PC-3 (cell line): ENCODE results near the gene CRTC2. TPM values are rescaled to one million over a fixed set of nuclear protein-coding genes. Genes with fewer than 3 reads are reported as not detected.

Source experiments
- ATAC-seq: fragments of 200-7000 bp; cut with Tn5 transposase; 2 replicates; pipeline ENCODE4 v1.9.1; 2020; ENCODE audit warnings: mild to moderate bottlenecking, moderate library complexity
- Bru-seq: library from RNA; stranded (reverse); fragments of 400-500 nt; gene quantifications from one replicate; lab custom pipeline; 2021; lab: Mats Ljungman, UMichigan
- BruChase-seq, 2 experiments: library from RNA; stranded (reverse); fragments of 400-500 nt; gene quantifications; one replicate each; lab custom pipeline; 2021; lab: Mats Ljungman, UMichigan
- BruUV-seq: library from RNA; stranded (reverse); fragments of 400-500 nt; replicated peaks from 2 replicates; lab custom pipeline; 2021; lab: Mats Ljungman, UMichigan
- CTCF ChIA-PET: fragments of 300-600 bp; sonication (Branson Sonifier 250); formaldehyde crosslinking; loops from one replicate; lab custom pipeline; 2022; ENCODE audit warnings: antibody characterized with exemption; lab: Charles Lee
- POLR2A ChIA-PET: fragments of 300-600 bp; sonication (Branson Sonifier 250); formaldehyde crosslinking; loops from one replicate; lab custom pipeline; 2022; ENCODE audit warnings: antibody characterized with exemption; ENCODE audit not compliant: unreplicated experiment; lab: Charles Lee
- DNase-seq: peaks from one replicate; pipeline ENCODE4 v3.0.0-alpha.2; 2015
- H2AFZ ChIP-seq: fragments of 300-600 bp; sonication (generic); 2 replicates; pipeline ENCODE4 v1.6.0; 2016; ENCODE audit warnings: antibody characterized with exemption, low read length
- H3F3A ChIP-seq: fragments of 300-600 bp; sonication (generic); one replicate; pipeline ENCODE4 v1.6.0; 2017; ENCODE audit warnings: antibody characterized with exemption, low read length, control low read depth, mild to moderate bottlenecking; ENCODE audit not compliant: unreplicated experiment
- H3K27ac ChIP-seq: fragments of 300-600 bp; sonication (generic); 2 replicates; pipeline ENCODE4 v1.5.1; 2016; ENCODE audit warnings: mild to moderate bottlenecking, low read length
- H3K27me3 ChIP-seq: fragments of 300-600 bp; sonication (generic); 2 replicates; pipeline ENCODE4 v1.6.1; 2016; ENCODE audit warnings: low read length, mixed read lengths
- H3K36me3 ChIP-seq: fragments of 300-600 bp; sonication (generic); 2 replicates; pipeline ENCODE4 v1.6.1; 2016; ENCODE audit warnings: low read depth, mixed run types, low read length, mixed read lengths
- H3K4me1 ChIP-seq: fragments of 300-600 bp; sonication (generic); 2 replicates; pipeline ENCODE4 v1.5.1; 2016; ENCODE audit warnings: low read length; ENCODE audit not compliant: insufficient read depth
- H3K4me2 ChIP-seq: fragments of 300-600 bp; sonication (generic); 2 replicates; pipeline ENCODE4 v1.6.0; 2016; ENCODE audit warnings: low read length
- H3K4me3 ChIP-seq: fragments of 300-600 bp; sonication (generic); 2 replicates; pipeline ENCODE4 v1.5.1; 2016; ENCODE audit warnings: mild to moderate bottlenecking, low read length, mixed read lengths
- H3K79me2 ChIP-seq: fragments of 300-600 bp; sonication (generic); 2 replicates; pipeline ENCODE4 v1.6.1; 2017; ENCODE audit warnings: low read length, mixed read lengths
- H3K9ac ChIP-seq: fragments of 300-600 bp; sonication (generic); 2 replicates; pipeline ENCODE4 v1.6.0; 2016; ENCODE audit warnings: mild to moderate bottlenecking, low read length
- H3K9me2 ChIP-seq: fragments of 300-600 bp; sonication (generic); replicated peaks from 2 replicates; pipeline ENCODE4 v1.6.1; 2016; ENCODE audit warnings: mixed run types, low read length, mixed read lengths
- H3K9me3 ChIP-seq: fragments of 300-600 bp; sonication (generic); 2 replicates; pipeline ENCODE4 v1.6.1; 2016; ENCODE audit warnings: low read length, mixed read lengths
- H4K20me1 ChIP-seq: fragments of 300-600 bp; sonication (generic); 2 replicates; pipeline ENCODE4 v1.6.1; 2016; ENCODE audit warnings: low read length, mixed read lengths
- CTCF ChIP-seq: fragments of 300-600 bp; sonication (generic); conservative IDR thresholded peaks from 2 replicates; pipeline ENCODE4 v1.5.1; 2017; ENCODE audit warnings: antibody characterized with exemption, low read depth, mild to moderate bottlenecking, low read length
- EZH2 ChIP-seq: fragments of 300-600 bp; sonication (generic); IDR thresholded peaks from one replicate; pipeline ENCODE4 v1.6.1; 2017; ENCODE audit warnings: antibody characterized with exemption, mild to moderate bottlenecking, low read length; ENCODE audit not compliant: unreplicated experiment
- EZH2phosphoT487 ChIP-seq: fragments of 300-600 bp; sonication (generic); IDR thresholded peaks from 2 replicates; pipeline ENCODE4 v1.6.1; 2018; ENCODE audit warnings: mild to moderate bottlenecking, antibody characterized with exemption, low read length, borderline replicate concordance
- intact Hi-C: fragments of 100-400 bp; cut with micrococcal nuclease; formaldehyde crosslinking; loops from 2 replicates; pipeline ENCODE4 v1.9.0; 2023
- long read RNA-seq: library from polyadenylated mRNA; unstranded; transcript quantifications from one replicate; pipeline ENCODE4 v2.0.0, GENCODE V29; 2021; ENCODE audit not compliant: unreplicated experiment
- total RNA-seq: library from RNA; depleted of rRNA; stranded (reverse); fragments of >200 nt; gene quantifications from 2 replicates; pipeline ENCODE4 v1.2.3, GENCODE V29; 2014; rRNA removed

Gene CRTC2
- 17.6 and 21.0 TPM in 2 replicates for total RNA-seq
- percentile 78 among the genes with signal in this experiment for Bru-seq, nascent RNA
- percentile 93 among the genes with signal in this experiment for BruChase-seq, experiment 1, labeled RNA remaining after a 6-hour chase
- percentile 91 among the genes with signal in this experiment for BruChase-seq, experiment 2, labeled RNA remaining after a 2-hour chase
- long read RNA-seq, transcript CRTC2-203 (14 exons, 2,644 nt) = major isoform, 8 of 58 reads
- long read RNA-seq, partial matches to known transcripts = 30 of 58 reads
- long read RNA-seq, other reads (novel, unspliced or antisense) = 20 of 58 reads

- DNase-seq = peak; percentile 99
- Histone ChIP-seq H3K27ac (peak within 1 kb of the TSS; percentile 36), H4K20me1 (peaks cover 10% of the 10 kb centered on the region), H3K4me2 (peak within 1 kb of the TSS; percentile 83), H3K9me3 (no peaks in the 10 kb centered on the region), H3F3A (peaks cover 7% of the 10 kb centered on the region), H2AFZ (peak within 1 kb of the TSS; percentile 96), H3K36me3 (peaks cover 5% of the 10 kb centered on the region; the same call in 1 of the 2 replicates), H3K79me2 (peaks cover 70% of the 10 kb centered on the region), H3K27me3 (no peaks in the 10 kb centered on the region), H3K4me3 (peak within 1 kb of the TSS; percentile 97), H3K4me1 (peaks cover 41% of the 10 kb centered on the region), H3K9ac (peak within 1 kb of the TSS; percentile 88), H3K9me2 (no peaks in the 10 kb centered on the region)
- CTCF ChIA-PET = interaction anchor here (1.0 kb wide), 1 partner anchor 12 kb away, joined by 3 read pairs; the partner anchor contains the start of gene DENND4B
- peak; percentile 79 for ATAC-seq
- POLR2A ChIA-PET = interaction anchor here (0.6 to 0.8 kb wide), 4 partner anchors 12 to 54 kb away, joined by 4 to 11 read pairs (median 4); partner anchors contain the start of genes JTB and RPS27
- BruUV-seq = no TSS peak
- TF ChIP-seq CTCF = peak; percentile 31; the same call in 1 of the 2 replicates
- TF ChIP-seq EZH2 = no peak
- TF ChIP-seq EZH2phosphoT487 = no peak
- intact Hi-C loops = loop anchor here (1.0 kb wide), 2 partner anchors 12 to 19 kb away; partner anchors contain the start of genes DENND4B and JTB
Observed at GRCh38 chr1:153958111-153958960, at the start of gene CRTC2. Gene CRTC2 (minus strand): TSS chr1:153958612. CDS start chr1:153958497, 115 bp downstream.

DNA sequence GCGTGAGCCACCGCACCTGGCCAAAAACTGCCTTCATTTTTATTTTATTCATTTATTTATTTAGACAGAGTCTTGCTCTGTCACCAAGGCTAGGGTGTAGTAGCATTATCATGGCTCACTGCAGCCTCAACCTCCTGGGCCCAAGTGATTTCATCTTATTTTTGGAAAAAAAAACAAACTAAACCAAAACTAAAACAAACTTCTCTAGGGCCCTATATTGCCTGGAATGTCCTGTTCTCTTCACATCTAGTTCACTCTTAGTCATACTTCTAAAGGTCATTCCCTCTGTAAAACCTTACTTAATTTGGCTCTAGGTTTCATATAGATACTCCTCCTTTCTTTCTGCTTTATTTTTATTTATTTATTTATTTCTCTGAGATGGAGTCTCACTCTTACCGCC lies 47.7 kb upstream of the CRTC2 start:
- Histone ChIP-seq H3K27me3 (no peaks in the 10 kb centered on the region), H3K9me3 (no peaks in the 10 kb centered on the region), H3K4me3 (no peak overlapping the region), H3K4me1 (no peaks in the 10 kb centered on the region), H3K79me2 (no peaks in the 10 kb centered on the region), H3K9ac (no peak overlapping the region), H2AFZ (no peak overlapping the region), H3K4me2 (no peak overlapping the region), H3F3A (no peaks in the 10 kb centered on the region), H3K36me3 (no peaks in the 10 kb centered on the region), H4K20me1 (no peaks in the 10 kb centered on the region), H3K27ac (no peak overlapping the region), H3K9me2 (no peaks in the 10 kb centered on the region)
- ChIA-PET CTCF (no interaction called here), POLR2A (no interaction called here)
- no TSS peak for BruUV-seq
- intact Hi-C loops = no loop called here
- no peak for TF ChIP-seq EZH2phosphoT487
- TF ChIP-seq EZH2 = no peak
- no peak for TF ChIP-seq CTCF
- ATAC-seq (no peak), DNase-seq (no peak)
